ENCODE measurements around the gene MAMLD1. TPM values are rescaled to one million over a fixed set of nuclear protein-coding genes. Genes with fewer than 3 reads are reported as not detected.

The MAMLD1 gene
- total RNA-seq, 1 experiment from 2014 or later: 3.2 TPM

- CTCF ChIA-PET: interaction anchor here (0.6 kb wide), 1 partner anchor 76 kb away, joined by 3 read pairs; no protein-coding TSS in a partner anchor
Measured at GRCh38 chrX:150355913-150356312, 7.2 kb upstream of the MAMLD1 start.

DNA sequence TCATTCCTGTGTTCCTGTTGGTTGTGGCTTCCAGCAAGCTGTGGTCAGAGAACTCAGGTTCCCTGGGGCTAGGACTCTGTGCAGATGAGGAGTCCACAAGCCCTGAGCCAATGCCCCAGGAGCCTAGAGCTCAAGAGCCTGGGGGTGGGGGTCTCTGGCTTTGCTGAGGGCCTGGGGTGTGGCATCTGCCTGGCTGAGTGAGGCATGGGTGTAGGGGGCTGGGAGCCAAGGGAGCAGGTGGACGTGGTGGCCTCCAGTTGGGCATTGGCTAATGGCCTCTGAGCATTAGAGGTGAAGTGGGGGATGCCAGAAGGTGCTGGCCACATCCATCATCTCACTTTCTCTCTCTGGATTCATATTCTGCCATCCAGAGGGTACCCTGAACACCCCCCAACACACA is 5.3 kb upstream of the MAMLD1 start:
- TF ChIP-seq, protein P1, sequence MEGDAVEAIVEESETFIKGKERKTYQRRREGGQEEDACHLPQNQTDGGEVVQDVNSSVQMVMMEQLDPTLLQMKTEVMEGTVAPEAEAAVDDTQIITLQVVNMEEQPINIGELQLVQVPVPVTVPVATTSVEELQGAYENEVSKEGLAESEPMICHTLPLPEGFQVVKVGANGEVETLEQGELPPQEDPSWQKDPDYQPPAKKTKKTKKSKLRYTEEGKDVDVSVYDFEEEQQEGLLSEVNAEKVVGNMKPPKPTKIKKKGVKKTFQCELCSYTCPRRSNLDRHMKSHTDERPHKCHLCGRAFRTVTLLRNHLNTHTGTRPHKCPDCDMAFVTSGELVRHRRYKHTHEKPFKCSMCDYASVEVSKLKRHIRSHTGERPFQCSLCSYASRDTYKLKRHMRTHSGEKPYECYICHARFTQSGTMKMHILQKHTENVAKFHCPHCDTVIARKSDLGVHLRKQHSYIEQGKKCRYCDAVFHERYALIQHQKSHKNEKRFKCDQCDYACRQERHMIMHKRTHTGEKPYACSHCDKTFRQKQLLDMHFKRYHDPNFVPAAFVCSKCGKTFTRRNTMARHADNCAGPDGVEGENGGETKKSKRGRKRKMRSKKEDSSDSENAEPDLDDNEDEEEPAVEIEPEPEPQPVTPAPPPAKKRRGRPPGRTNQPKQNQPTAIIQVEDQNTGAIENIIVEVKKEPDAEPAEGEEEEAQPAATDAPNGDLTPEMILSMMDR (conservative IDR thresholded peaks at IDR 0.05; ENCODE audit: low read depth, low read length): no peak
- TF ChIP-seq EZH2 (IDR thresholded peaks at IDR 0.05; ENCODE audit: borderline replicate concordance, low read depth, low read length, poor library complexity, severe bottlenecking): no peak
- no peak for DNase-seq (ENCODE audit: low spot score)
- H3K27me3 ChIP-seq (replicated peaks; ENCODE audit: insufficient read depth, low read depth, low read length, poor library complexity): peaks cover 20% of the 10 kb centered on the region
- intact Hi-C loops (cut with micrococcal nuclease; ENCODE audit: unreplicated experiment): no loop called here
- H3K27ac ChIP-seq (ENCODE audit: low read depth, low read length, poor library complexity, severe bottlenecking): no peak overlapping the region
- no peaks in the 10 kb centered on the region for H3K36me3 ChIP-seq (ENCODE audit: insufficient read depth, low read length, poor library complexity, severe bottlenecking)
- no peaks in the 10 kb centered on the region for H3K4me1 ChIP-seq (ENCODE audit: insufficient read depth, low read length, poor library complexity, severe bottlenecking)
- no peak overlapping the region for H3K4me3 ChIP-seq (ENCODE audit: low read depth, low read length, poor library complexity, severe bottlenecking)
- POLR2A ChIA-PET (ENCODE audit: low non-redundant PET): no interaction called here
- CTCF ChIA-PET: no interaction called here
- no peaks in the 10 kb centered on the region for H3K9me3 ChIP-seq (ENCODE audit: low read depth, low read length, poor library complexity, severe bottlenecking)
- BruUV-seq (replicated peaks): no TSS peak

More at GRCh38 chrX:150355913-150356312, 7.2 kb upstream of the MAMLD1 start:
- Histone ChIP-seq H3K9me3 (ENCODE audit: low read depth, low read length, poor library complexity, severe bottlenecking) (no peaks in the 10 kb centered on the region), H3K4me3 (ENCODE audit: low read depth, low read length, poor library complexity, severe bottlenecking) (no peak overlapping the region), H3K36me3 (ENCODE audit: insufficient read depth, low read length, poor library complexity, severe bottlenecking) (no peaks in the 10 kb centered on the region), H3K27me3 (replicated peaks; ENCODE audit: insufficient read depth, low read depth, low read length, poor library complexity) (peaks cover under 1% of the 10 kb centered on the region), H3K27ac (ENCODE audit: low read depth, low read length, poor library complexity, severe bottlenecking) (no peak overlapping the region), H3K4me1 (ENCODE audit: insufficient read depth, low read length, poor library complexity, severe bottlenecking) (no peaks in the 10 kb centered on the region)
- intact Hi-C loops (cut with micrococcal nuclease; ENCODE audit: unreplicated experiment): no loop called here
- TF ChIP-seq, protein P1 (conservative IDR thresholded peaks at IDR 0.05; ENCODE audit: low read depth, low read length): no peak
- no peak for TF ChIP-seq EZH2 (IDR thresholded peaks at IDR 0.05; ENCODE audit: borderline replicate concordance, low read depth, low read length, poor library complexity, severe bottlenecking)
- no peak for DNase-seq (ENCODE audit: low spot score)
- POLR2A ChIA-PET (ENCODE audit: low non-redundant PET): no interaction called here
- no TSS peak for BruUV-seq (replicated peaks)

DNA sequence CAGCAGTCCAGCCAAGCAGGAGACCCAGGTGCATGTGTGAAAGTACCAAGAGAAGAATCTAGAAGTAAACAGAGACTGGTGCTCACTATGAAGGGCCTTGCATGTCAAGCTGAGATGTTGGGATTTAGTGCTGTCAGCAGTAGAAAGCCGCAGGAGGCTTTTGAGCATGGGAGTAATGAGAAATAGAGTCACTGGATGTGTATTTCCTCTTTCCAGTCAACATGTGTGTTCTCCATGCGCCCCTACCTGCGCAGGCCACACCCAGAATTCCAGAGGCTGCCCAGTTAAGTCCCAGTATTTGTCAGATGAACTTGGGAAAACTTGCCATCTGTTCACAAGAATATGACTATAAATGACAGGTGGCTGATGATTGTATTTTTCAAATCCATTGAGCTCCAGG is 4.5 kb upstream of the MAMLD1 start:
- Histone ChIP-seq H3K27me3 (replicated peaks; ENCODE audit: insufficient read depth, low read depth, low read length, poor library complexity) (peaks cover 21% of the 10 kb centered on the region), H3K9me3 (ENCODE audit: low read depth, low read length, poor library complexity, severe bottlenecking) (no peaks in the 10 kb centered on the region), H3K27ac (ENCODE audit: low read depth, low read length, poor library complexity, severe bottlenecking) (no peak overlapping the region), H3K4me1 (ENCODE audit: insufficient read depth, low read length, poor library complexity, severe bottlenecking) (no peaks in the 10 kb centered on the region), H3K4me3 (ENCODE audit: low read depth, low read length, poor library complexity, severe bottlenecking) (no peak overlapping the region), H3K36me3 (ENCODE audit: insufficient read depth, low read length, poor library complexity, severe bottlenecking) (no peaks in the 10 kb centered on the region)
- no peak for TF ChIP-seq EZH2 (IDR thresholded peaks at IDR 0.05; ENCODE audit: borderline replicate concordance, low read depth, low read length, poor library complexity, severe bottlenecking)
- TF ChIP-seq, protein P1 (conservative IDR thresholded peaks at IDR 0.05; ENCODE audit: low read depth, low read length): no peak
- no peak for DNase-seq (ENCODE audit: low spot score)
- intact Hi-C loops (cut with micrococcal nuclease; ENCODE audit: unreplicated experiment): no loop called here
- CTCF ChIA-PET: no interaction called here
- BruUV-seq (replicated peaks): no TSS peak
- POLR2A ChIA-PET (ENCODE audit: low non-redundant PET): no interaction called here
